ENCODE measurements around the gene CLEC4C. TPM values are rescaled to one million over a fixed set of nuclear protein-coding genes. Genes with fewer than 3 reads are reported as not detected.

CLEC4C gene
- total and polyA plus RNA-seq, 2 of the 13 experiments (the other 11 are each of a cell fraction or from before 2014, with no cell fraction given) = not detected

DNA sequence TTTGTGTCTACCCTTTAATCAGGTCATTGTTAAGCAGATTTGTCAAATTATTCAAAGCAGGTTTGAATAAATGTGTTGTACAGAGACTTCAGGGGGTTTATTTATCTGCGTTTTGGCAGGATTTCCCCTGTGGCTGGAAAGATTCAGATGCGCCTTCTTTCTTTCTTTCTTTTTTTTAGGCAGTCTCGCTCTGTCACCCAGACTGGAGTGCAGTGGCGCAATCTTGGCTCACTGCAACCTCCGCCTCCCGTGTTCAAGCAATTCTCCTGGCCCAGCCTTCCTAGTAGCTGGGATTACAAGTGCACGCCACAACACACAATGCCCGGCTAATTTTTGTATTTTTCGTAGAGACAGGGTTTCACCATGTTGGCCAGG, 11.6 kb upstream of the CLEC4C start (continued):
- TF ChIP-seq ZC3H4 (CRISPR knock-in tag; IDR thresholded peaks at IDR 0.05; ENCODE audit: borderline replicate concordance) = no peak

DNA sequence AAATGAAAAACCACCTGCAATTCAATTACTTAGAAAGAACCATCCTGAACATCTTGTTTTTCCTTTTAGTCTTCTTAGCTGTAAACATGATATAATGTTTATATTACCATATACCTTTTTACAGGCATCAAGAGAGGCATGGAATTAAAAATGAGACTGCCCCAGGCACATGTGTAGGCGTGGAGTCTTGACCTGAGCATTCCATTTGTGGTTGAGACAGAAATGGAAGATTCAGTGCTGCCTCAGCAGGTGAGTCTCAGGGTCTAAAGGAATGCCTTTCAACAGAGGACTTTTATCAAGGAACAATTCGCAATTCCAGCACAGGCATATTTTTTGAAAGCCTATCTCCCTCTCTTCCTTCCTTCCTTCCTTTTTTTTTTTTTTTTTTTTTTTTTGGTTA, 9.8 kb upstream of the CLEC4C start:
- ATAC-seq = no peak
- ChIA-PET POLR2A (no interaction called here), CTCF (ENCODE audit: low intra/inter-chr PET ratio, low total read pairs) (no interaction called here)
- H4K20me1 ChIP-seq (ENCODE audit: insufficient read depth, low read length) = no peaks in the 10 kb centered on the region
- no peak overlapping the region for H3K4me3 ChIP-seq (replicated peaks in 1 of 3; ENCODE audit: insufficient read depth in 1 of 3, low read depth in 2 of 3, low read length in 3 of 3)
- H3K9ac ChIP-seq (ENCODE audit: insufficient read depth, low read depth, low read length) = no peak overlapping the region
- 27% methylated on average over 2 of the region's 2 CpGs for WGBS (ENCODE audit: low lambda C conversion rate)
- in situ Hi-C loops (cut with HindIII; ENCODE audit: extremely low pct_ligation_motif_present, low pct_unique_long_range_greater_than_20kb) (no loop called here), intact Hi-C loops (cut with micrococcal nuclease; ENCODE audit: unreplicated experiment) (no loop called here)
- H2AFZ ChIP-seq (ENCODE audit: low read length) = no peak overlapping the region
- no peak for DNase-seq (ENCODE audit: low spot score)
- H3K4me2 ChIP-seq (ENCODE audit: low read depth, low read length) = no peak overlapping the region
- no peaks in the 10 kb centered on the region for H3K36me3 ChIP-seq (replicated peaks in 1 of 2; ENCODE audit: control insufficient read depth in 1 of 2, insufficient read depth in 2 of 2, low read length in 2 of 2)
- H3K27me3 ChIP-seq (ENCODE audit: control insufficient read depth in 1 of 2, insufficient read depth in 2 of 2, low read length in 2 of 2) = no peaks in the 10 kb centered on the region; a peak in 1 of 5 replicates
- no peak for FAIRE-seq
- H3K27ac ChIP-seq (ENCODE audit: extremely low read length, insufficient read depth, low read length) = no peak overlapping the region
- no peaks in the 10 kb centered on the region for H3K79me2 ChIP-seq (ENCODE audit: insufficient read depth, low read length)
- H3K9me3 ChIP-seq (ENCODE audit: low read length) = no peaks in the 10 kb centered on the region
- BruUV-seq (replicated peaks) = no TSS peak
- TF ChIP-seq HNF4G (IDR thresholded peaks at IDR 0.05; ENCODE audit: borderline replicate concordance, low read depth, low read length) (no peak), HNF4G (CRISPR knock-in tag; IDR thresholded peaks at IDR 0.05; ENCODE audit: borderline replicate concordance, low read depth) (no peak), DPF2 (CRISPR knock-in tag; IDR thresholded peaks at IDR 0.05; ENCODE audit: borderline replicate concordance, low read depth) (no peak), ZKSCAN8 (CRISPR knock-in tag; IDR thresholded peaks at IDR 0.05; ENCODE audit: borderline replicate concordance) (no peak), ZNF34 (CRISPR knock-in tag; IDR thresholded peaks at IDR 0.05; ENCODE audit: borderline replicate concordance) (no peak), ZNF333 (CRISPR knock-in tag; IDR thresholded peaks at IDR 0.05; ENCODE audit: borderline replicate concordance) (no peak), SMARCE1 (IDR thresholded peaks at IDR 0.05; ENCODE audit: borderline replicate concordance) (no peak), ZSCAN25 (CRISPR knock-in tag; IDR thresholded peaks at IDR 0.05) (no peak), GABPB1 (CRISPR knock-in tag; IDR thresholded peaks at IDR 0.05) (no peak), MTA1 (CRISPR knock-in tag; IDR thresholded peaks at IDR 0.05; ENCODE audit: borderline replicate concordance) (no peak)
- TF ChIP-seq, protein P1, sequence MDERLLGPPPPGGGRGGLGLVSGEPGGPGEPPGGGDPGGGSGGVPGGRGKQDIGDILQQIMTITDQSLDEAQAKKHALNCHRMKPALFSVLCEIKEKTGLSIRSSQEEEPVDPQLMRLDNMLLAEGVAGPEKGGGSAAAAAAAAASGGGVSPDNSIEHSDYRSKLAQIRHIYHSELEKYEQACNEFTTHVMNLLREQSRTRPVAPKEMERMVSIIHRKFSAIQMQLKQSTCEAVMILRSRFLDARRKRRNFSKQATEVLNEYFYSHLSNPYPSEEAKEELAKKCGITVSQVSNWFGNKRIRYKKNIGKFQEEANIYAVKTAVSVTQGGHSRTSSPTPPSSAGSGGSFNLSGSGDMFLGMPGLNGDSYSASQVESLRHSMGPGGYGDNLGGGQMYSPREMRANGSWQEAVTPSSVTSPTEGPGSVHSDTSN (CRISPR knock-in tag; IDR thresholded peaks at IDR 0.05) = no peak
- TF ChIP-seq, protein P2, sequence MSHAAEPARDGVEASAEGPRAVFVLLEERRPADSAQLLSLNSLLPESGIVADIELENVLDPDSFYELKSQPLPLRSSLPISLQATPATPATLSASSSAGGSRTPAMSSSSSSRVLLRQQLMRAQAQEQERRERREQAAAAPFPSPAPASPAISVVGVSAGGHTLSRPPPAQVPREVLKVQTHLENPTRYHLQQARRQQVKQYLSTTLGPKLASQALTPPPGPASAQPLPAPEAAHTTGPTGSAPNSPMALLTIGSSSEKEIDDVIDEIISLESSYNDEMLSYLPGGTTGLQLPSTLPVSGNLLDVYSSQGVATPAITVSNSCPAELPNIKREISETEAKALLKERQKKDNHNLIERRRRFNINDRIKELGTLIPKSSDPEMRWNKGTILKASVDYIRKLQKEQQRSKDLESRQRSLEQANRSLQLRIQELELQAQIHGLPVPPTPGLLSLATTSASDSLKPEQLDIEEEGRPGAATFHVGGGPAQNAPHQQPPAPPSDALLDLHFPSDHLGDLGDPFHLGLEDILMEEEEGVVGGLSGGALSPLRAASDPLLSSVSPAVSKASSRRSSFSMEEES (CRISPR knock-in tag; IDR thresholded peaks at IDR 0.05) = no peak
- TF ChIP-seq, protein P3, sequence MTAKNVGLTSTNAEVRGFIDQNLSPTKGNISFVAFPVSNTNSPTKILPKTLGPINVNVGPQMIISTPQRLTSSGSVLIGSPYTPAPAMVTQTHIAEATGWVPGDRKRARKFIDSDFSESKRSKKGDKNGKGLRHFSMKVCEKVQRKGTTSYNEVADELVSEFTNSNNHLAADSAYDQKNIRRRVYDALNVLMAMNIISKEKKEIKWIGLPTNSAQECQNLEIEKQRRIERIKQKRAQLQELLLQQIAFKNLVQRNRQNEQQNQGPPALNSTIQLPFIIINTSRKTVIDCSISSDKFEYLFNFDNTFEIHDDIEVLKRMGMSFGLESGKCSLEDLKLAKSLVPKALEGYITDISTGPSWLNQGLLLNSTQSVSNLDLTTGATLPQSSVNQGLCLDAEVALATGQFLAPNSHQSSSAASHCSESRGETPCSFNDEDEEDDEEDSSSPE (CRISPR knock-in tag; IDR thresholded peaks at IDR 0.05) = no peak
- TF ChIP-seq, protein P4, sequence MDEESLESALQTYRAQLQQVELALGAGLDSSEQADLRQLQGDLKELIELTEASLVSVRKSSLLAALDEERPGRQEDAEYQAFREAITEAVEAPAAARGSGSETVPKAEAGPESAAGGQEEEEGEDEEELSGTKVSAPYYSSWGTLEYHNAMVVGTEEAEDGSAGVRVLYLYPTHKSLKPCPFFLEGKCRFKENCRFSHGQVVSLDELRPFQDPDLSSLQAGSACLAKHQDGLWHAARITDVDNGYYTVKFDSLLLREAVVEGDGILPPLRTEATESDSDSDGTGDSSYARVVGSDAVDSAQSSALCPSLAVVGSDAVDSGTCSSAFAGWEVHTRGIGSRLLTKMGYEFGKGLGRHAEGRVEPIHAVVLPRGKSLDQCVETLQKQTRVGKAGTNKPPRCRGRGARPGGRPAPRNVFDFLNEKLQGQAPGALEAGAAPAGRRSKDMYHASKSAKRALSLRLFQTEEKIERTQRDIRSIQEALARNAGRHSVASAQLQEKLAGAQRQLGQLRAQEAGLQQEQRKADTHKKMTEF (CRISPR knock-in tag; IDR thresholded peaks at IDR 0.05) = no peak
- 0 out of 2 replicates have a peak, but pooled peaks cover 4% of the 10 kb centered on the region for H3K4me1 ChIP-seq (ENCODE audit: insufficient read depth, low read length)

Data from HepG2 (cell line).